GM23338 (cell line): ENCODE measurements around the gene NLRP10.

Experiments
- EZH2 ChIP-seq: fragments of 200-600 bp; sonication (generic); IDR thresholded peaks from one replicate; pipeline ENCODE4 v1.8.0; 2017; ENCODE audit warnings: antibody characterized with exemption, mild to moderate bottlenecking, low read depth; ENCODE audit not compliant: unreplicated experiment
- POLR2AphosphoS5 ChIP-seq: IDR thresholded peaks from 2 replicates; pipeline ENCODE4 v1.6.1; 2016; ENCODE audit warnings: antibody characterized with exemption, low read depth
- ZNF331 ChIP-seq: fragments of 250-450 bp; sonication (Bioruptor Pico); IDR thresholded peaks from 2 replicates; pipeline ENCODE4 v1.5.0; 2020; ENCODE audit warnings: low read depth, mild to moderate bottlenecking, moderate library complexity
- TF ChIP-seq, protein P1 (sequence below), 2 experiments: fragments of 200-600 bp in 1 of 2; sonication (generic) in 1 of 2; conservative IDR thresholded peaks; 2 replicates each; pipeline versions ENCODE4 v1.5.1 to v1.6.1; 2016 to 2017; ENCODE audit warnings: antibody characterized with exemption in 2 of 2, low read depth in 2 of 2, mild to moderate bottlenecking in 2 of 2, moderate library complexity in 1 of 2
- TF ChIP-seq, protein P2 (sequence below): IDR thresholded peaks from 2 replicates; pipeline ENCODE4 v1.6.1; 2016; ENCODE audit warnings: antibody characterized with exemption
- TF ChIP-seq, protein P3 (sequence below): IDR thresholded peaks from one replicate; pipeline ENCODE4 v1.6.1; 2018; ENCODE audit warnings: antibody characterized with exemption; ENCODE audit not compliant: unreplicated experiment

DNA sequence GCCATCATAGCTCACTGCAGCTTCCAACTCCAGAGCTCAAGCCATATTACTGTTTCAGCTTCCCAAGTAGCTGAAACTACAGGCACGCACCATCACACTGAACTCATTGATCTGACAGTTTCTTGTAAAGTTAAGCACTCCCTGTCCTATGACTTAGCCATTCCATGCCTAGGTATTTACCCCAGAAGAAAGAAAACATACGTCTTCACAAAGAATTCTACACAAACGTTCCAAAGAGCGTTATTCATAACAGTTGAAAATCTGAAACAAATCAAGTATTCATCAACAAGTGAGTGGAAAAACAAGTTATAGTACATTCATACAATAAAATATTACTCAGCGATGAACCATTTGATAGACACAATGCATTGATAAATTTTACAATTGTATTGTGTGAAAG is 7.8 kb upstream of the NLRP10 start:
- no peak for TF ChIP-seq EZH2
- TF ChIP-seq, protein P1, sequence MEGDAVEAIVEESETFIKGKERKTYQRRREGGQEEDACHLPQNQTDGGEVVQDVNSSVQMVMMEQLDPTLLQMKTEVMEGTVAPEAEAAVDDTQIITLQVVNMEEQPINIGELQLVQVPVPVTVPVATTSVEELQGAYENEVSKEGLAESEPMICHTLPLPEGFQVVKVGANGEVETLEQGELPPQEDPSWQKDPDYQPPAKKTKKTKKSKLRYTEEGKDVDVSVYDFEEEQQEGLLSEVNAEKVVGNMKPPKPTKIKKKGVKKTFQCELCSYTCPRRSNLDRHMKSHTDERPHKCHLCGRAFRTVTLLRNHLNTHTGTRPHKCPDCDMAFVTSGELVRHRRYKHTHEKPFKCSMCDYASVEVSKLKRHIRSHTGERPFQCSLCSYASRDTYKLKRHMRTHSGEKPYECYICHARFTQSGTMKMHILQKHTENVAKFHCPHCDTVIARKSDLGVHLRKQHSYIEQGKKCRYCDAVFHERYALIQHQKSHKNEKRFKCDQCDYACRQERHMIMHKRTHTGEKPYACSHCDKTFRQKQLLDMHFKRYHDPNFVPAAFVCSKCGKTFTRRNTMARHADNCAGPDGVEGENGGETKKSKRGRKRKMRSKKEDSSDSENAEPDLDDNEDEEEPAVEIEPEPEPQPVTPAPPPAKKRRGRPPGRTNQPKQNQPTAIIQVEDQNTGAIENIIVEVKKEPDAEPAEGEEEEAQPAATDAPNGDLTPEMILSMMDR (conservative IDR thresholded peaks at IDR 0.05; ENCODE audit: low read depth in 2 of 2), result no peak
- TF ChIP-seq, protein P2, sequence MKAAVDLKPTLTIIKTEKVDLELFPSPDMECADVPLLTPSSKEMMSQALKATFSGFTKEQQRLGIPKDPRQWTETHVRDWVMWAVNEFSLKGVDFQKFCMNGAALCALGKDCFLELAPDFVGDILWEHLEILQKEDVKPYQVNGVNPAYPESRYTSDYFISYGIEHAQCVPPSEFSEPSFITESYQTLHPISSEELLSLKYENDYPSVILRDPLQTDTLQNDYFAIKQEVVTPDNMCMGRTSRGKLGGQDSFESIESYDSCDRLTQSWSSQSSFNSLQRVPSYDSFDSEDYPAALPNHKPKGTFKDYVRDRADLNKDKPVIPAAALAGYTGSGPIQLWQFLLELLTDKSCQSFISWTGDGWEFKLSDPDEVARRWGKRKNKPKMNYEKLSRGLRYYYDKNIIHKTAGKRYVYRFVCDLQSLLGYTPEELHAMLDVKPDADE, result no peak
- TF ChIP-seq, protein P3, sequence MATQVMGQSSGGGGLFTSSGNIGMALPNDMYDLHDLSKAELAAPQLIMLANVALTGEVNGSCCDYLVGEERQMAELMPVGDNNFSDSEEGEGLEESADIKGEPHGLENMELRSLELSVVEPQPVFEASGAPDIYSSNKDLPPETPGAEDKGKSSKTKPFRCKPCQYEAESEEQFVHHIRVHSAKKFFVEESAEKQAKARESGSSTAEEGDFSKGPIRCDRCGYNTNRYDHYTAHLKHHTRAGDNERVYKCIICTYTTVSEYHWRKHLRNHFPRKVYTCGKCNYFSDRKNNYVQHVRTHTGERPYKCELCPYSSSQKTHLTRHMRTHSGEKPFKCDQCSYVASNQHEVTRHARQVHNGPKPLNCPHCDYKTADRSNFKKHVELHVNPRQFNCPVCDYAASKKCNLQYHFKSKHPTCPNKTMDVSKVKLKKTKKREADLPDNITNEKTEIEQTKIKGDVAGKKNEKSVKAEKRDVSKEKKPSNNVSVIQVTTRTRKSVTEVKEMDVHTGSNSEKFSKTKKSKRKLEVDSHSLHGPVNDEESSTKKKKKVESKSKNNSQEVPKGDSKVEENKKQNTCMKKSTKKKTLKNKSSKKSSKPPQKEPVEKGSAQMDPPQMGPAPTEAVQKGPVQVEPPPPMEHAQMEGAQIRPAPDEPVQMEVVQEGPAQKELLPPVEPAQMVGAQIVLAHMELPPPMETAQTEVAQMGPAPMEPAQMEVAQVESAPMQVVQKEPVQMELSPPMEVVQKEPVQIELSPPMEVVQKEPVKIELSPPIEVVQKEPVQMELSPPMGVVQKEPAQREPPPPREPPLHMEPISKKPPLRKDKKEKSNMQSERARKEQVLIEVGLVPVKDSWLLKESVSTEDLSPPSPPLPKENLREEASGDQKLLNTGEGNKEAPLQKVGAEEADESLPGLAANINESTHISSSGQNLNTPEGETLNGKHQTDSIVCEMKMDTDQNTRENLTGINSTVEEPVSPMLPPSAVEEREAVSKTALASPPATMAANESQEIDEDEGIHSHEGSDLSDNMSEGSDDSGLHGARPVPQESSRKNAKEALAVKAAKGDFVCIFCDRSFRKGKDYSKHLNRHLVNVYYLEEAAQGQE, result no peak
- TF ChIP-seq POLR2AphosphoS5, result no peak
- TF ChIP-seq ZNF331 (CRISPR knock-in tag), result no peak
